K562 (cell line): ENCODE measurements around the gene CACNA1C. TPM values are rescaled to one million over a fixed set of nuclear protein-coding genes. Genes with fewer than 3 reads are reported as not detected.

Source experiments
- ATAC-seq: fragments of 200-7000 bp; cut with Tn5 transposase; 3 replicates; pipeline ENCODE4 v1.9.1; 2020; ENCODE audit warnings: moderate library complexity
- BruUV-seq: library from RNA; stranded (reverse); fragments of 400-500 nt; replicated peaks from 2 replicates; lab custom pipeline; 2021; lab: Mats Ljungman, UMichigan
- CTCF ChIA-PET: fragments of 300-600 bp; formaldehyde crosslinking; extraction: SDS; loops from one replicate; lab custom pipeline; 2021; ENCODE audit warnings: low intra/inter-chr PET ratio; lab: Yijun Ruan, JAX
- POLR2A ChIA-PET: fragments of 300-600, 350-650 bp; sonication (Branson Sonifier 250); formaldehyde crosslinking; extraction: SDS; loops from one replicate; lab custom pipeline; 2021; ENCODE audit warnings: antibody characterized with exemption, inconsistent platforms; lab: Yijun Ruan, JAX
- DNase-seq, 4 experiments: peaks; one replicate each; pipeline versions ENCODE4 v3.0.0 to v3.0.0-alpha.2; 2011 to 2018; ENCODE audit warnings: low spot score in 3 of 4, mixed read lengths in 3 of 4; ENCODE audit errors: extremely low read depth in 1 of 4
- FAIRE-seq: peaks from 2 replicates; lab custom pipeline; 2011; peaks lifted over from hg19 to GRCh38; lab: Jason Lieb, UNC
- H2AFZ ChIP-seq: 2 replicates; pipeline ENCODE4 v1.6.0; 2011; ENCODE audit warnings: low read depth, low read length, control low read depth, inconsistent platforms
- H3K27ac ChIP-seq: fragments of 200-600 bp; 3 replicates; pipeline ENCODE4 v1.8.0; 2011; ENCODE audit warnings: low read depth, mild to moderate bottlenecking, control low read depth, inconsistent platforms, low read length, moderate library complexity, mixed read lengths; ENCODE audit errors: extremely low read depth
- H3K27me3 ChIP-seq, 2 experiments: fragments of 300-600 bp in 1 of 2; 2 replicates in 1 of 2; 3 replicates in 1 of 2; pipeline versions ENCODE4 v1.6.0 to v1.8.0; 2011; ENCODE audit warnings: inconsistent platforms in 2 of 2, low read length in 2 of 2, mild to moderate bottlenecking in 1 of 2, mixed read lengths in 1 of 2, moderate library complexity in 1 of 2; ENCODE audit not compliant: control insufficient read depth in 2 of 2, insufficient read depth in 2 of 2
- H3K36me3 ChIP-seq: fragments of 300-600 bp; 3 replicates; pipeline ENCODE4 v1.8.0; 2011; ENCODE audit warnings: mild to moderate bottlenecking, low read length, inconsistent platforms; ENCODE audit not compliant: control insufficient read depth, insufficient read depth
- H3K4me1 ChIP-seq, 2 experiments: fragments of 200-600 bp in 1 of 2; replicated peaks in 1 of 2; 2 replicates in 1 of 2; 3 replicates in 1 of 2; pipeline versions ENCODE4 v1.5.1 to v1.8.0; 2011; ENCODE audit warnings: inconsistent platforms in 2 of 2, low read length in 2 of 2, mild to moderate bottlenecking in 1 of 2, mixed read lengths in 1 of 2, moderate library complexity in 1 of 2; ENCODE audit not compliant: control insufficient read depth in 2 of 2, insufficient read depth in 2 of 2
- H3K4me2 ChIP-seq: 2 replicates; pipeline ENCODE4 v1.6.1; 2011; ENCODE audit warnings: low read length, control low read depth, inconsistent platforms, mixed read lengths; ENCODE audit not compliant: insufficient read depth
- H3K4me3 ChIP-seq: fragments of 200-600 bp; sonication (generic), shearing (Covaris generic); 2 replicates; pipeline ENCODE4 v1.5.1; 2016; ENCODE audit warnings: control low read depth, inconsistent platforms
- H3K79me2 ChIP-seq: fragments of 200-600 bp; 3 replicates; pipeline ENCODE4 v1.8.0; 2011; ENCODE audit warnings: low read length, inconsistent platforms; ENCODE audit not compliant: control insufficient read depth, insufficient read depth
- H3K9ac ChIP-seq, 2 experiments: 2 replicates each; pipeline versions ENCODE4 v1.6.0 to v1.6.1; 2011; ENCODE audit warnings: low read depth in 2 of 2, low read length in 2 of 2, control low read depth in 1 of 2, inconsistent platforms in 1 of 2, mild to moderate bottlenecking in 1 of 2, mixed read lengths in 1 of 2; ENCODE audit not compliant: insufficient read depth in 1 of 2
- H3K9me1 ChIP-seq: one replicate; pipeline ENCODE4 v1.6.0; 2011; ENCODE audit warnings: inconsistent platforms, mild to moderate bottlenecking, low read length, moderate library complexity; ENCODE audit not compliant: control insufficient read depth, insufficient read depth
- H3K9me3 ChIP-seq: replicated peaks from 2 replicates; pipeline ENCODE4 v1.5.1; 2011; ENCODE audit warnings: low read depth, low read length, inconsistent platforms; ENCODE audit not compliant: control insufficient read depth, insufficient read depth
- H4K20me1 ChIP-seq: replicated peaks from 2 replicates; pipeline ENCODE4 v1.6.1; 2011; ENCODE audit warnings: low read length, inconsistent platforms, mixed read lengths; ENCODE audit not compliant: control insufficient read depth, insufficient read depth
- ATF7 ChIP-seq: fragments of 450-650 bp; IDR thresholded peaks from 2 replicates; pipeline ENCODE4 v1.7.1; 2014; ENCODE audit warnings: mild to moderate bottlenecking, moderate library complexity
- BHLHE40 ChIP-seq: IDR thresholded peaks from 2 replicates; pipeline ENCODE4 v1.6.1; 2011; ENCODE audit warnings: low read length, improper control_type of control experiment
- CBFA2T3 ChIP-seq: fragments of 450-650 bp; IDR thresholded peaks from 2 replicates; pipeline ENCODE4 v1.6.1; 2017
- CBX3 ChIP-seq, 2 experiments: IDR thresholded peaks; 1 replicate in 1 of 2; 2 replicates in 1 of 2; pipeline ENCODE4 v1.6.1; 2012; ENCODE audit warnings: inconsistent platforms in 2 of 2, low read length in 2 of 2, borderline replicate concordance in 1 of 2, control low read depth in 1 of 2
- CBX5 ChIP-seq: IDR thresholded peaks from 2 replicates; pipeline ENCODE4 v1.6.1; 2014; ENCODE audit warnings: low read depth, borderline replicate concordance
- CHD1 ChIP-seq: fragments of 200-600 bp; sonication (generic); IDR thresholded peaks from one replicate; pipeline ENCODE4 v1.6.1; 2012; ENCODE audit warnings: mild to moderate bottlenecking, moderate library complexity, low read length, inconsistent platforms
- E2F3 ChIP-seq: fragments of 250-450 bp; sonication (Bioruptor Pico); IDR thresholded peaks from 2 replicates; pipeline ENCODE4 v1.4.0; 2020; ENCODE audit warnings: mild to moderate bottlenecking
- HDAC1 ChIP-seq, 2 experiments: fragments of 450-650 bp; IDR thresholded peaks; 2 replicates each; pipeline ENCODE4 v1.6.1; 2016 to 2017; ENCODE audit warnings: inconsistent platforms in 1 of 2, mild to moderate bottlenecking in 1 of 2, moderate library complexity in 1 of 2
- KAT2B ChIP-seq: IDR thresholded peaks from one replicate; pipeline ENCODE4 v1.6.1; 2012; ENCODE audit warnings: low read depth, mild to moderate bottlenecking, control low read depth, inconsistent platforms, low read length, moderate library complexity
- NELFE ChIP-seq: IDR thresholded peaks from 2 replicates; pipeline ENCODE4 v1.6.1; 2011; ENCODE audit warnings: mild to moderate bottlenecking; ENCODE audit not compliant: insufficient read depth, insufficient read length
- RBM22 ChIP-seq: fragments of 200-400 bp; formaldehyde crosslinking; IDR thresholded peaks from 2 replicates; pipeline ENCODE4 v1.6.1; 2018; ENCODE audit warnings: low read length, low read depth; ENCODE audit not compliant: poor library complexity, severe bottlenecking
- RNF2 ChIP-seq: sonication (generic); IDR thresholded peaks from 2 replicates; pipeline ENCODE4 v1.6.1; 2016
- TRIM28 ChIP-seq: fragments of 450-650 bp; IDR thresholded peaks from 2 replicates; pipeline ENCODE4 v1.6.1; 2017
- WHSC1 ChIP-seq: IDR thresholded peaks from one replicate; pipeline ENCODE4 v1.6.1; 2012; ENCODE audit warnings: low read length, control low read depth, inconsistent platforms
- ZNF239 ChIP-seq: fragments of 250-450 bp; sonication (Bioruptor Pico); IDR thresholded peaks from 2 replicates; pipeline ENCODE4 v1.4.0; 2020; ENCODE audit warnings: mild to moderate bottlenecking
- ZNF436 ChIP-seq: fragments of 250-450, 450-650 bp; sonication (Bioruptor Pico); formaldehyde crosslinking; IDR thresholded peaks from 2 replicates; pipeline ENCODE4 v1.7.0; 2020; ENCODE audit warnings: mild to moderate bottlenecking
- ZNF512 ChIP-seq: IDR thresholded peaks from 2 replicates; pipeline ENCODE4 v1.6.1; 2016; ENCODE audit warnings: missing genetic modification characterization, missing compliant biosample characterization
- ZNF695 ChIP-seq: fragments of 450-650 bp; formaldehyde crosslinking; IDR thresholded peaks from 2 replicates; pipeline ENCODE4 v1.4.0; 2020; ENCODE audit warnings: mild to moderate bottlenecking, moderate library complexity
- ZNF696 ChIP-seq: fragments of 250-450 bp; sonication (Bioruptor Pico); conservative IDR thresholded peaks from 2 replicates; pipeline ENCODE4 v1.4.0; 2020; ENCODE audit warnings: mild to moderate bottlenecking, moderate library complexity
- WGBS: fragments of 100-300 bp; shearing (Covaris generic); methylation state at CpG from one replicate; pipeline ENCODE4 v1.1.6; 2016; ENCODE audit warnings: low coverage, mixed read lengths; ENCODE audit not compliant: insufficient coverage; ENCODE audit errors: missing lambda C conversion rate; 5-methylcytosine and 5-hydroxymethylcytosine counted together
- in situ Hi-C: fragments of 300-500 bp; cut with MboI; formaldehyde crosslinking; loops from 4 replicates; pipeline ENCODE4 v1.15.0; 2018; ENCODE audit warnings: inconsistent platforms, mixed read lengths
- intact Hi-C: fragments of 100-400 bp; cut with micrococcal nuclease; formaldehyde crosslinking; loops from 2 replicates; pipeline ENCODE4 v1.14.2; 2022
- polyA plus RNA-seq, 8 experiments: library from polyadenylated mRNA; depleted of rRNA in 4 of 8; stranded (reverse) in 5 of 8; unstranded in 3 of 8; fragments of >200 nt; fragmentation: Nextera tagmentation in 2 of 8; fragmentation: Illumina TruSeq in 1 of 8; extraction: Ambion mirVana in 2 of 8; extraction: Trizol in 1 of 8; gene quantifications; 2 replicates each; pipeline versions ENCODE4 v1.2.1 to v1.2.3, GENCODE V29; 2011 to 2014; ENCODE audit warnings: inconsistent platforms in 1 of 8, missing spikeins in 1 of 8
- total RNA-seq, 7 experiments: library from RNA; depleted of rRNA in 6 of 7; stranded (reverse); fragments of >200 nt in 6 of 7; fragmentation: Illumina TruSeq in 2 of 7; extraction: Trizol in 2 of 7; gene quantifications; 2 replicates each; pipeline versions ENCODE4 v1.2.1 to v1.2.3, GENCODE V29; 2011 to 2021; ENCODE audit warnings: low replicate concordance in 1 of 7
- TF ChIP-seq, protein P1 (sequence below): fragments of 450-650 bp; formaldehyde crosslinking; IDR thresholded peaks from 2 replicates; pipeline ENCODE4 v1.4.0; 2022; ENCODE audit warnings: missing genetic modification characterization

CACNA1C gene
- total and polyA plus RNA-seq, 9 of the 15 experiments (the other 6 are each of a cell fraction or from before 2014, with no cell fraction given), result not detected

DNA sequence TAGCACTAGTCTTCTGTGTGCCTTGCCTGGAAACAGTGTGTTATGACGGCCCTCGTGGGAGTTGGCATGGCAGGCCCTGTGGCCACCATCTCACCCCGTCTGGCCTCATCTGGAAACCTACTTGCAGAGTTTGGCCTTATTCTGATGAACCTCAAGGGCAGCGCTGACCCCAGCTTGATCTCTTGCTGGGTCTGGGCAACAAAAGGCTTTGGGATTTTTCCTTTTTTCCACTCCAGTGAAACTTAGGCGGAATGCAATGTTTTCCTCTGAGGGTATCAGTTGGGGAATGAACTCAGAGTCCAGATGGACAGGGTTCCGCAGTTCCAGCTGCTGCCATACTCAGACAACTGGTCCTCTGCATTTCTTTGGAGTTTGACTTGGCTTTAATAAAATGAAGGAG, 15.9 kb downstream of the CACNA1C start (continued):
- TF ChIP-seq ATF7, result no peak
- TF ChIP-seq CBFA2T3, result no peak
- no peak for TF ChIP-seq KAT2B
- TF ChIP-seq ZNF696, result no peak
- no peak for TF ChIP-seq CHD1
- TF ChIP-seq ZNF239 (CRISPR knock-in tag), result no peak
- no peak for TF ChIP-seq HDAC1 (IDR thresholded peaks at IDR 0.05)
- no peak for TF ChIP-seq RBM22
- TF ChIP-seq, protein P1, sequence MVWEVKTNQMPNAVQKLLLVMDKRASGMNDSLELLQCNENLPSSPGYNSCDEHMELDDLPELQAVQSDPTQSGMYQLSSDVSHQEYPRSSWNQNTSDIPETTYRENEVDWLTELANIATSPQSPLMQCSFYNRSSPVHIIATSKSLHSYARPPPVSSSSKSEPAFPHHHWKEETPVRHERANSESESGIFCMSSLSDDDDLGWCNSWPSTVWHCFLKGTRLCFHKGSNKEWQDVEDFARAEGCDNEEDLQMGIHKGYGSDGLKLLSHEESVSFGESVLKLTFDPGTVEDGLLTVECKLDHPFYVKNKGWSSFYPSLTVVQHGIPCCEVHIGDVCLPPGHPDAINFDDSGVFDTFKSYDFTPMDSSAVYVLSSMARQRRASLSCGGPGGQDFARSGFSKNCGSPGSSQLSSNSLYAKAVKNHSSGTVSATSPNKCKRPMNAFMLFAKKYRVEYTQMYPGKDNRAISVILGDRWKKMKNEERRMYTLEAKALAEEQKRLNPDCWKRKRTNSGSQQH (CRISPR knock-in tag), result no peak
- no peak for TF ChIP-seq WHSC1
- no peak for TF ChIP-seq RNF2

- no peak overlapping the region for H3K27ac ChIP-seq
- H3K27me3 ChIP-seq, result peaks cover 0 to 7% of the 10 kb centered on the region in 2 experiments; a peak in 1 of 5 replicates
- DNase-seq (no peak), FAIRE-seq (no peak), ATAC-seq (no peak)
- H2AFZ ChIP-seq, result no peak overlapping the region
- in situ Hi-C loops, result loop anchor here (25.0 kb wide), 1 partner anchor 217 kb away; no protein-coding TSS in a partner anchor
- no peak overlapping the region for H3K9ac ChIP-seq
- H3K36me3 ChIP-seq, result no peaks in the 10 kb centered on the region
- no peaks in the 10 kb centered on the region for H3K79me2 ChIP-seq
- no TSS peak for BruUV-seq
- H3K4me1 ChIP-seq, result no peaks in the 10 kb centered on the region
- intact Hi-C loops, result no loop called here
- no peaks in the 10 kb centered on the region for H3K9me1 ChIP-seq
- no peak overlapping the region for H3K4me2 ChIP-seq
- no peak overlapping the region for H3K4me3 ChIP-seq
- 0% methylated on average over 2 of the region's 2 CpGs for WGBS
- peaks cover 3% of the 10 kb centered on the region; the same call in 1 of the 2 replicates for H3K9me3 ChIP-seq
- CTCF ChIA-PET, result no interaction called here
- POLR2A ChIA-PET, result no interaction called here
- H4K20me1 ChIP-seq, result no peaks in the 10 kb centered on the region
- TF ChIP-seq ZNF436 (no peak), CBX5 (0 out of 2 replicates have a peak, but pooled peaks have one; percentile 23), NELFE (no peak), ZNF695 (CRISPR knock-in tag) (no peak), CBX3 (IDR thresholded peaks at IDR 0.05; ENCODE audit: borderline replicate concordance in 1 of 2, low read length in 2 of 2) (peak in 1 of 2 experiments; percentile 63; a peak in 1 of 3 replicates), ZNF512 (peak; percentile 71), BHLHE40 (no peak), E2F3 (CRISPR knock-in tag) (no peak), TRIM28 (peak; percentile 77; the same call in 1 of the 2 replicates)
These were observed 17.8 kb downstream of the CACNA1C start for GRCh38 chr12:2070440-2071045.
